ENCODE results near the gene DEXI.
A peak's percentile ranks its signal among the peaks of the same experiment; 100 is the strongest.
"Not testable (repeated sequence)": the region's sequence is repeated elsewhere in the genome, so short reads cannot be mapped to it uniquely, and the experiment has no call there.

The DEXI gene

DNA sequence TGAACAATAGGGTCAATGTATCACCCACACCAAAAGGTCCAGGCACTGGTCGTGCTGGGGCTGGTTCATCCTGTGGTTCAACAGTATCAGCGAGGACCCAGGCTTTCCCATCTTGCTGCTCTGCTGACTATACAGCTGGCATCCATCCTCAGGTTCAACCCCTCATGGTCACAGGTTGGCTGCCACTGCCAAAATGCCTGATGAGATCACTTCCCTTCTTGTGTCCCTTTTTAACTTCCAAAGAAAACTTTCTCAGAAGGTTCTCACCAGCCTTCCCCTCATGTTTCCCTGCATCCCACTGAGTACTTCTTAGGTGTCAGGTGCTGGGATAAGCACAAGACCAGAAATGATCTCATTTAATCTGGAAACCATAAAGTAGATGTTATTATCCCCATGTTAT lies 27.8 kb upstream of the DEXI start:
- DNase-seq (ENCODE audit: extremely low read depth, low read depth): no peak
- TF ChIP-seq, protein P1, sequence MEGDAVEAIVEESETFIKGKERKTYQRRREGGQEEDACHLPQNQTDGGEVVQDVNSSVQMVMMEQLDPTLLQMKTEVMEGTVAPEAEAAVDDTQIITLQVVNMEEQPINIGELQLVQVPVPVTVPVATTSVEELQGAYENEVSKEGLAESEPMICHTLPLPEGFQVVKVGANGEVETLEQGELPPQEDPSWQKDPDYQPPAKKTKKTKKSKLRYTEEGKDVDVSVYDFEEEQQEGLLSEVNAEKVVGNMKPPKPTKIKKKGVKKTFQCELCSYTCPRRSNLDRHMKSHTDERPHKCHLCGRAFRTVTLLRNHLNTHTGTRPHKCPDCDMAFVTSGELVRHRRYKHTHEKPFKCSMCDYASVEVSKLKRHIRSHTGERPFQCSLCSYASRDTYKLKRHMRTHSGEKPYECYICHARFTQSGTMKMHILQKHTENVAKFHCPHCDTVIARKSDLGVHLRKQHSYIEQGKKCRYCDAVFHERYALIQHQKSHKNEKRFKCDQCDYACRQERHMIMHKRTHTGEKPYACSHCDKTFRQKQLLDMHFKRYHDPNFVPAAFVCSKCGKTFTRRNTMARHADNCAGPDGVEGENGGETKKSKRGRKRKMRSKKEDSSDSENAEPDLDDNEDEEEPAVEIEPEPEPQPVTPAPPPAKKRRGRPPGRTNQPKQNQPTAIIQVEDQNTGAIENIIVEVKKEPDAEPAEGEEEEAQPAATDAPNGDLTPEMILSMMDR (IDR thresholded peaks at IDR 0.05; ENCODE audit: low read depth, low read length, missing control alignments): no peak
- H3K4me3 ChIP-seq (replicated peaks; ENCODE audit: low read depth, low read length): no peak overlapping the region

GRCh38 chr16:10969615-10970014 lies 27.3 kb upstream of the DEXI start:
- TF ChIP-seq, protein P1 (IDR thresholded peaks at IDR 0.05; ENCODE audit: low read depth, low read length, missing control alignments): no peak
- no peak for DNase-seq (ENCODE audit: extremely low read depth, low read depth)
- no peak overlapping the region for H3K4me3 ChIP-seq (replicated peaks; ENCODE audit: low read depth, low read length)

DNA sequence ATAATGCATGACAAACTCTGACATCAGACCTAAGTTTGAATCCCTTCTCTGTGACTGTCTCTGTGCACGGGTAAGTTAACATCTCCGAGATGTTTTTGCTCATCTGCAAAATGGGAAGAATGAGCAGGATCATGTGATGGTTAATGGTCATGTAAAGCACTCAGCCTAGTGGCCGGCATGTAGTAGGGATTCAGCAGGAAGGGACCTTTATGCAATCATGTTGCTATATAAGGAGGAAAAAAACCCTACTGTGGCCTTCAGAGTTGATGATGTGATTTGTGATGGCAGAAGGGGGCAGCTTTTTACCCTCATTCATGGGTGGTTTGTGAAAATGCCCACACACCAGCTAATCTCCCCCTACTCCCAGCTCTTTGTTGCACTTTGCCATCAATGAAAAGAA lies 26.2 kb upstream of the DEXI start:
- no peak for DNase-seq (ENCODE audit: extremely low read depth, low read depth)
- TF ChIP-seq, protein P1 (IDR thresholded peaks at IDR 0.05; ENCODE audit: low read depth, low read length, missing control alignments): peak; percentile 5
- no peak overlapping the region for H3K4me3 ChIP-seq (replicated peaks; ENCODE audit: low read depth, low read length)

DNA sequence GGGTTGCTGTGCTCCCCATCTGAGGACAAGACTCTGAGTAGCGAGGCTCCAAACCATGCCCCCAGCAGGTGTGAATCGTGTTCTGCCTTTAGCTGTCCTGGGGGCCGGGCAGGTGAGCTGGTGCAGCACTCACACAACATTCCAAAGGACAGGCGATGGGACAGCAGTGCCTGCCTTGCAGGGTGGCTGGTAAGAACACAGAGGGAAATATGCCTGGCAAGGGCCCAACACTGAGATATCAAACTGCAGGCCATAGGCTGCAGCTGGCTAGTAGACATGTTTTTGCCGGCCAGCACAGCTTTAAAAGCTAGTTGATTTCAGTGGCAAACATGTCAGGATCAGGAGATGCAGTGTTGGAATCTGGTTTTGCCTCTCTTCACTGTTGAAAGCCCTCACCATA lies 25.7 kb upstream of the DEXI start:
- DNase-seq (ENCODE audit: extremely low read depth, low read depth): no peak
- TF ChIP-seq, protein P1 (IDR thresholded peaks at IDR 0.05; ENCODE audit: low read depth, low read length, missing control alignments): no peak

GRCh38 chr16:10966559-10966958 lies 24.3 kb upstream of the DEXI start:
- H3K4me3 ChIP-seq (replicated peaks; ENCODE audit: low read depth, low read length); DNase-seq (ENCODE audit: extremely low read depth, low read depth): not testable (repeated sequence)

More for the DNA sequence above, 25.7 kb upstream of the DEXI start:
- no peak overlapping the region for H3K4me3 ChIP-seq (replicated peaks; ENCODE audit: low read depth, low read length)

DNA sequence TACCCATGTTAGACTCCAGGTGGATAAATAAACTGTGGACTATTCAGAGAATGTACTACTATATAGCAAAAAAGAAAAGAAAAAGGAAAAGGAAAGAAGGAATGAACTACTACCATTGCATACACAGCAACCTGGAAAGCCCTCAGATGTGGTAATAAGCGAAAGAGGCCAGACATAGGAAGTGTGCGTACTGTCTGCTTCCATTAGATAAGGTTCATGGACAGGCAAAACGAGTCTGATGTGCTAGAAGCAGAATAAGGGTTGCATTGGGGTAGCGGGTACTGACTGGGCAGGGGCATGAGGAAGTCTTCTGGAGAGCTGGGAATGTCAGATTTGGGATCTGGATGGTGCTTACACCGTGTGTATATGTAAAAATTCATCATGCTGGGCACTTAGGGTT lies 23.9 kb upstream of the DEXI start:
- no peak overlapping the region for H3K4me3 ChIP-seq (replicated peaks; ENCODE audit: low read depth, low read length)
- DNase-seq (ENCODE audit: extremely low read depth, low read depth): no peak
- TF ChIP-seq, protein P1 (IDR thresholded peaks at IDR 0.05; ENCODE audit: low read depth, low read length, missing control alignments): no peak

DNA sequence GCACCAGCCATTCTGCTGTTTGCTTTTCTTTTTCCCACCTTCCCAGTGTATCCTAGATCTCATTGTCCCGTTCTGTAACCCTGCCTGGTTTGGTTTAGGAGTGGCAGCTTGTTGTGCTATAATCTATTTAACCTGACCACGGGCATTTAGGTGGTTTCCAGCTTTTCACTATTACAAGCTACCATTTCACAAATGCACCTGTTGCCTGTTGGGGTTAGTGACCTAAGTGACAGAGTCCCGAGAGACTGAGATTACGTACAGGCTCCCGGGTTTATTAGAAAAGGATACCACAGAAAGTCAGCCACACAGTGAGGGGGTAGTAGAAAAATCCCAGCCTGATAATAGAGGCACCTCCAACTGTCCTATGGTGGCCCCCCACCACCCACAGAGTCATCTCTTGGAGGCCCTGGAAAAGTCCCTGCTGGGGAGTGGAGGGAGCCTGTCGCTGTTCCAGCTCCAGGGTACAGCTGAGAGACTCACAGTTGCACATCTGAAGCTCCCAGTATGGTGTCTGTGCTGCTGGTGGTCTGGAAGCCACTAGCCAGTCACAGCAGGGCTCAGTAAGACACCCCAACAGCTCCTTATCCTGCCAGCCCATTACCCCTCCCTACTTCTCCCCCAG lies 23.3 kb upstream of the DEXI start:
- TF ChIP-seq, protein P1 (IDR thresholded peaks at IDR 0.05; ENCODE audit: low read depth, low read length, missing control alignments): no peak
- no peak overlapping the region for H3K4me3 ChIP-seq (replicated peaks; ENCODE audit: low read depth, low read length)
- no peak for DNase-seq (ENCODE audit: extremely low read depth, low read depth)
